GM19463 (cell line): ENCODE data around the gene LGALS8.

Source experiments
- ATAC-seq: cut with Tn5 transposase; IDR thresholded peaks from one replicate; pipeline ENCODE4 v1.9.1; 2021; ENCODE audit warnings: mild to moderate bottlenecking, moderate library complexity; ENCODE audit not compliant: unreplicated experiment

LGALS8 gene

DNA sequence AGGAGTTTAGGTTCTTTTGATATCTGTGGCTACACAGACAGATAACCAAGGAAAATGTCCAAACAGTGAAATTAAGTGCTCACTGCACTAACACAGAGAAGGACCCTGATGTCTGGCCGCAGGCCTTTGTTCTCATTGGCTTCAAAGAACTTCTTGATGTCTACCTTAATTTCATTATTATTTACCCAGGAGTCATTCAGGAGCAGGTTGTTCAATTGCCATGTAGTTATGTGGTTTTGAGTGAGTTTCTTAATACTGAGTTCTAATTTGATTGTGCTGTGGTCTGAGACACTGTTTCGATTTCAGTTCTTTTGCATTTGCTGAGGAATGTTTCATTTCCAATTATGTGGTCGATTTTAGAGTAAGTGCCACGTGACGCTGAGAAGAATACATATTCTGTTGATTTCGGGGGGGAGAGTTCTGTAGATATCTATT is 15.2 kb upstream of the LGALS8 start:
- peak; percentile 59 for ATAC-seq

DNA sequence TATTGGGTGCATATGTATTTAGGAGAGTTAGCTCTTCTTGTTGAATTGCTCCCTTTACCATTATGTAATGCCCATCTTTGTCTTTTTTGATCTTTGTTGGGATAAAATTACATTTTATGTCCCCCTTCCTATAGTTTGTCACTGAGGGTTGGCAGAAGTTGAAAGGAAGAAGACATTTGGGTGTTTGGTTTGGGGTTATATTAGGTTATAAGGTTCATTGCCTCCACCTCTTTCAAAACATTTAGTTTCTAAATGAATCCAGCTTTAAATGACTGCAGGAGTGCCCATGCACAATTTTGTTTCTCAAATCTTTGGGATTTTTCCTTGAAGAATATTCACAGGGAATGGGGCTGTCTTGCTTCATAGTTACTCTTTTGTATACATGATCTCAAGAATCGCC is 14.6 kb upstream of the LGALS8 start:
- ATAC-seq = no peak

DNA sequence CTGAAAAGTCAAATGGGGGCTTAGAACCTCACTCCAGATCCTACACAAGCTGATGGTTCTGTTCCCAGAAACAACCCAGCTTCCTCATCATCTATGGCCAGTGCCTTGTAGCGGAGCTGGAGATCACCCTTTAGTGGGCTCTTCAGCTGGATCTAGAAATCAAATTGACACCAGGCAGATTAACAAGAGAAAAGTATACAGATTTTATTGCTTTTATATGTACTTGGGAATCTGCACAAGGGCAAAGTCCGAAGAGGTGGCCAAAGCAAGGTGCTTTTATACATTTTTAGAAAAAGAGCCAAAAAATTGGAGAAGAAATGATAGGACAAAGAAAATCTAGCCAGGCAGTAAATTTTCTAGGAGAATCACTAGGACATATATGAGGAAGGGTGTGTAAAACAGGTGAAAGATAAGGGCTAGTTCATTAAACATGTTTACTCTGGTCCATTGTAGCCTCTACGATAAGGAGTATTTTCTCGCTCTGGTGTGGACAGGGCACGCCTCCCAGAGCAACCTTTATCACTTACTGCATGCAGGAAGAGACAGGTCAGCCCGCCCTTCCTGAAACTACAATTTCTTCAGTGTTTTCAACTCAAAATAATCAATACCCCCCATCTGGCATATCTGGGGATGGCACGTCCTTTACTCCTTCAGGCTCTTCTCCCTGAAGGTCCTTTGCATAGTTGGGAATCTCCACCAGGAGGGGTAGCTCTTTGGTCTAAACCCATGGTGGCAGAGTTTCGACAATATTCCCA is 14.0 kb upstream of the LGALS8 start:
- no peak for ATAC-seq

DNA sequence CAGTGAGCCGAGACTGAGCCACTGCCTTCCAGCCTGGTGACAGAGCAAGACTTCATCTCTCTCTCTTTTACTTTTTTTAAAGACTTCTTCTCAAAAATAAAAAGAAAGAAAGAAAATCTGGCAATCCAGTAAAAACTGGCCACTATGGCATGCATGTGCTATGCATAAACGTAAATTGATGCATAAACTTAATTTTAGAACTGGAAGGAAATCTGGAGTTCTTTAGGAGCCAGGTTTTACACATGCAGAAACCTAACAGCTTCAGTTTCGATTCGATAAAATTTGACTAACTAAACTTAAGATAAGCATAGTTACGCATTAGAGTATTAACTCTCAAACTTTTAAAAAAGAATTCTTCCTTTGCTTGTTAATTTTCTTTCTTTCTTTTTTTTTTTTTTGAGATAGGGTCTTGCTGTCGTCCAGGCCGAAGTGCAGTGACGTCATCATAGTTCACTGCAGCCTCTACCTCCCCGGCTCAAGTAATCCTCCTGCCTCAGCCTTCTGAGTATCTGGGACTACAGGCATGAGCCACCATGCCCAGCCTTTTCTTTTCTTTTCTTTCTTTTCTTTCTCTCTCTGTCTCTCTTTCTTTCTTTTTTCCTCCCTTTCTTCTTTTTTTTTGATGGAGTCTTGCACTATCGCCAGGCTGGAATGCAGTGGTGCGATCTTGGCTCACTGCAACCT is 11.9 kb upstream of the LGALS8 start:
- ATAC-seq = no peak

DNA sequence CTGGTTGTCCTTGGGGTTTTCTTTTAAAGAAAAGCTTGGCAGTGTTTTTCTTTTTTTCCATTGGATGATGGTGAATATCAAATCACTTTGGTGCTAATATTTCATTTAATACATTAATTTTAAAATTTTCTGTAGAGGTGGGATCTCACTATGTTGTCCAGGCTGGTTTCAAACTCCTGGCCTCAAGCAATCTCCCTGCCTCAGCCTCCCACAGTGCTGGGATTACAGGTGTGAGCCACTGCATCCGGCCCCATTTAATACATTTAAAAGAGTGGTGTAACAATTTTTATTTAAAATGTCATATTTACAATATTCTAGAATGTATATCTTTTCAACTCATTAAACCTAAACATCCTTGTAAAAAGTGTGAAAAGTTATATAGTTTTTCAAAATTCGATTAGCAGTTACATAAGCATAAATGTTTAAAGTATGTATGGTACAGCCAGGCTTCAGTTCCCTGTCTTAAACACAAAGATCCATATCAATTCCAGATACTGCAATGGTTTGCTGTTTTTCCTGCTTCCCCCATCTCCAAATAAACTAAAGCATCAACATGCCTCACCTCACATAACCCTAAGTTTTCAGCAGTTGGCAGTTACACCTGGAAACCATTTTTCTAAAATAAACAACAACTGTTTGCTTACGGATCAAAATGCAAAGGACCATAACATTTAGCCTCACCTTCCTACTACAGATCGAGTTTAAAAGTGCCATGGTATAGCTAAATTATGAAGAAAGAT is 8.9 kb upstream of the LGALS8 start:
- ATAC-seq = no peak

DNA sequence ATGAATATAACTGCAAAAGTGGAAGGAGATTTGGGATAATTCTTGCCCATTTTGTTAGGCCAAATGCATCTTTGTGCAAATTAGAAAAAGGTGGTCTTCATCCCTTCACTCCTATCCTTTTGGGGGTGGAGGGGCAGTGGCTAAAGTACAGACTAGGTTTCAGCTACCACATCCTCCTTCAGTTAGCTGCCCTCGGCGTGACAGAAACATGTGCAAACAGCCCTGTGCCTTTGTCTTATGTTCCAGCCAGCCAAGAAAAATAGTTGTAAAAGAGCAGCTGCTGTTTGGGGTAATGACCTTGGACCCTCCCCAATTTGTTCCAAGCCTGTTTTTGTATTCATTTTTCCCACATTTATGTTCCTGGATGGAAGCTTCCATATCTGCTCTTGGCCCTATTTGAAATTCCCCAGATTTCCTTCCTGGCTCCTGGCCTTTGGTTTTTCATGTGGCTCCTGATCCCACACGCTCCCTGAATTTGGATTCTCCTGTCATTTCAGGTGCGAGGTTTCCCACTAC is 8.3 kb upstream of the LGALS8 start:
- ATAC-seq = no peak

DNA sequence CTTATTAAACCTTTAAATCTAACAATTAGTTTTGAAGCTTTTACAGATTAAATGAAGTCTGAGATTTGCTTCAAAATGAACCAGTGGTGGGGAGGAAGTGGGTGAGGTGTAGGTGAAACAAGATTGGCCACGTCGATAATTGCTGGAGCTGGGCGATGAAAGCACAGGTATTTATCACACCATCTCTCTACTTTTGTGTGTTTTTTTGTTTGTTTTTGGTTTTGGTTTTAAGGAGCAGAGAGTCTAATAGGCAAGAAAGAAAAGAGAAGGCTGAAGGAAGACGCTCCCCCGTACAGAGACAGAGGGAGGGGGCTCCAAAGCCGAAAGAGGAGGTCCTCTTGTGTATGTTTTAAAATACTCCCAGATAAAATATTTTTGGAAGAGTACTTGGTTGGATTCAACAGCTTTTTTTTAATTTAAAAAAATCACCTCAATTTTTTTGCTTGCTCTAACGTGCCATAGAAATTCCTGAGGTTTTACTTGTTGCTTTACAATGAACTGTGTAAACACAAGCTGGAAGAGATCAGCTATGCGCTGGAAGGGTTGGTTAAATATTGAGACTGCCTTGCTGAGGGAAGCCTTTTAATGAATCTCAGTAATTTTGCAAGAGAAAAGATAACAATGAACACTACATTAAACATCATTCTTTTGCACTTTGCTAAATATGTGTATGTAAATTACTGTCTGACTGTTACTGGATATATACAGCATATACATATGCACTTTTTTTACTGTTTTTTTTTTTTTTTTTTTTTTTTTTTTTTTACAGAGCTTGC is 6.7 kb upstream of the LGALS8 start:
- ATAC-seq = no peak

DNA sequence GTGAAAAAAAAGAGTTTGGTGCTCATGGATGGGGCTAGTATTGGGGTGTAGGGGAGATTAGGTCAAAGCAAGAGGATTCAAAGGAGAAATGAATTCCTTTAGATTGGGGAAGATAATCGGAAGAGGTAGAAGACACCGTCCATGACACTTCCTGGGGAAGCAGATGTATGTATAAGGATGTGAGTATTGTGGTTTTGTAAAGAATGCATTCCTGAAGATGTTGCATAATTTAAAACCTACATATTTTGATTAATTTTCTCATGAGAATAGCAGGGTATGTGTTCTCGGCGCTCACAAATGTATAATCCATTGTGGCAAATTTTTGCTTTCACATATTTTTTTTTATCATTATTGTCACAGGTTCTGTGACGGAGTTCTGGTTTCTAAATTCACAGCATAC is 5.5 kb upstream of the LGALS8 start:
- no peak for ATAC-seq

DNA sequence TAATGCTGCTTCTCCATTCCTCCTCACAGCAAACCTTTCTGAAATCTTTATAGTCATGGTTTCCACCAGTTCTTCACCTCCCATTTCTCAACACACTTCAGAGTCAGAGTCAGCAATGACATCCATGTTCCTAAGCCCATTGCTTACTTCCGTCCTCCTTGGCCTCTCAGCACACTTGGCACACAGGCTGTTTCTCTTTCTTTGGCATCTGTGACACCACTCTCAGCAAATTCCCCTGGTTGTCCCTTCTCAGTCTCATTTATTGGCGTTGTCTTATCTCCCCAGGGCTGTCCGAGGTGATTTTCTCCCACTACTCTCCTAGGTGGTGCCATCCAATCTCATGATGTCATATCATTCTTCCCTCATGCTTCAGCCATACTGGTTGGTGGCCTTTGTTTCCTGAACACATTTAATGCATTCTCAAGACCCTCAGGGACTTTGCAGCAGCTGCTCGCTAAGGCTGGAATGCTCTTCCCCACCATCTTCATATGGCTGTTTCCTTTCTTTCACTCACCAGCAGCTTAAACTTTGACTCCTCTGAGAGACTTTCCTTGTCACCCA is 3.3 kb upstream of the LGALS8 start:
- no peak for ATAC-seq

DNA sequence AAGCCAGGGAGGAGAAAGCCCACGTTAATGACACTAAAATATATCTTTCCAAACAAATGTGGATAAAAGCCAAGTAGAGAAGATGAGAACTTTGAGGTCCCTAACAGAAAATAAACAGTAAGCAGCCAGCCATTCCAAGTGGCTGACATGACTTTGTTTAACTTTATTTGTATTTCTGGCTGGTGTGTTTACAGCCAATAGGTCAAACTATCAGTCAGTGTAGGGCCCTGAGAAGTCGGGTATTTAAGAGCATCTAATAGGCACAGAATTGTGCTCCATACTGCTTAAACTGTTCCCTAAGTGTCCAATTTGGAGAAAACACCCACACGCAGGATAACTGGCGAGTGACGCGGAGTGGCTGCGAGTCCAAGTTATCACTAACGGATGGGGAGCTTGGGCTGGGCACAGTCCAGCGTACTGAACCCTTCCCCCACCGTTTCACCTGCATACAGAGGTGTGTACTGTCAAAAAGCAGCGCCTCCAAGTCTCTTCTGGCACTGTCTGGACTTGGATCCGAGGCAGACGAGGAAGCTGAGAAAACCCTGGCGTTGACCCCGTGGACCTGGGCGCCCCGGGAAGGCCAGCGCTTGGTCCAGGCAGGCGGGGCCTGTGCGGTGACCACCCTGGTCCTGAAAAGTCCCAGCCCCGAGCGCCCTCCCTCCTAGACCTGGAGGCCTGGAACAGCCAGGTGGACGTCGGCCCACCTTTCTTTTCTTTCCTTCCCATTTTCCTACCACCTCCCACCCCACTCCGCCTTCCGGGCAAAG is 662 bp upstream of the LGALS8 start:
- ATAC-seq = no peak

DNA sequence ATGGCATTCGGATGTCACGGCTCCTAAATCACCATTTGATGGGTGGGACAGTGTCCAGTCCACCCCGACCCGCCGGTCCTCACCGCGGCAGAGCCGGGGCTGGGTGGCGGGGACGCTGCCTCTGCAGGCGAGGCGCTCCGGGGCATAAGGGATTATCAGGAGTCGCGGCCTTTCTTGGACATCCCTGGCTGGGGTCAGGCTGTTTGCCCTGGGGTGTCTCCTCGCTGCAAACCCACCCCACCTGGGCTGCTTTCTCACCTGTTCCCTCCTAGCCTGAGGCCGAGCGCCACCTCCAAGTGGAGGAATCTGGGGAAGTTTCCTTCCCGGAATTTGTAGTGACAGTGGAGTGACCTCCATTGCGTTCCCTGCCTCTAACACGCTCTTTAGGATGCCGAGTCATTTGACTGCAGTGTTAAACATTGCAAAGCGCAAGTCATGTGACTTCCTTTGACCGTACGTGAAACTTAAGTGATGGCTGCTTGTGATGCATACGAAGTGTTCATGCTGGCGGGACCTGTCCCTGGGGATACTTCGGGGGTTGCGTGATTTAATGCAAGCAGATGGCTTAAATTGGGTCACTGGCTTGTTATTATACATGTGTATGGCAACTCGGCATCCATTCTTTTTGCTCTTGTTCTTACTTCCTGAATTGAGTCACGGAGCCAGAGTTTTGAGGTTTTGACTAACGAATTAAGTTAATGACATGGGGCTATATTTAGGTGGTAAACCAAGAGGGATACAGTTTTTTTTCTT is 536 bp downstream of the LGALS8 start:
- ATAC-seq = peak; percentile 84

DNA sequence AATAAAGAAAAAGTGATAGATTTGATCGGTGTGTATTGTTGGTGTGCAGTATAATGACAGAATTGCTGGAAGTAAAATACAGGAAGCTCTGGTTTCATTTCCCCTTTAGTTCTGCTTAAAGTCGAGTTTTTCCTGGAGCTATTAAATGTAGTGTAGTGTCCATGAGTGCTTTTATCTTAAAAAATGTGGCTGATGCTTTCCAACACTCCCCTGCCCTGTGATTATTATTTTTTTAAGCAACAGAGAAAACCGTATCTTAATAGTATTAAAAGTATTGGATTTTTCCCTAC is 1.1 kb downstream of the LGALS8 start:
- ATAC-seq = no peak

DNA sequence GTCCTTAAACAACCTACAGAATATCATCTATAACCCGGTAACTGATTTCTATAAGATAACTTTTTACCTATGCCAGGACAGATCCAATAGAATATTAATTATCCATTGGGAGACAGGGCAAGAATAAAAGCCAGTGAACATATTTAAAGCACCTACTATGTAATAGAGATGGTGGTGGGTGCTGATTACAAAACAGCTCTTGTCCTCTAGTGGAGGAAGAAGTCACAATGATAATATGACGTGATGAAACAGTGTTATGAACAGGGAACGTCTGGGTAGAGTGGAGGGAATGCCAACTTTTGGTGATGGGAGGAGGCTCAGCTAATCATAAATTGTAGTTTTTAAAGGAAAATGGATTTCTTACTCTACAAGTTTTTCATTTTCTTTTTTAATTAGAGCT is 2.3 kb downstream of the LGALS8 start:
- no peak for ATAC-seq

DNA sequence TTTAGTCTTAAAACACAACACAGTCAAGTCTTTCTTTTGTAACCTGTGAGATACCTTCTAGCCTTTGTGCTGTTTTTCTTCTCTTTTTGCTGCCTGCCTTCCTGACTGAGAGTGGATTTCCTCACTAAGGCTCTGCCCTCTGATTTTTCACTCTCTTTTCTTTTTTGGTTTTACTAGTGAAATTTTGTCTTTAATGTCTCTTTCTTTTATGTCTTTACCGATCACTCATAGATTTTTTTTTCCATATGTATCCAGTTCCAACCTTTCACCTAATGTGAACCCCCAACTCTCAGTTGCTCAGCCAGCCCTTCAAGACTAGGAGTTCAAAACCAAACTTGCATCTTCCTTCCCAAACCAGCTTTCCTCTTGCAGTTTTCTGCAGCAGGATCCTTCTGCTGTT is 6.5 kb downstream of the LGALS8 start:
- ATAC-seq = no peak

DNA sequence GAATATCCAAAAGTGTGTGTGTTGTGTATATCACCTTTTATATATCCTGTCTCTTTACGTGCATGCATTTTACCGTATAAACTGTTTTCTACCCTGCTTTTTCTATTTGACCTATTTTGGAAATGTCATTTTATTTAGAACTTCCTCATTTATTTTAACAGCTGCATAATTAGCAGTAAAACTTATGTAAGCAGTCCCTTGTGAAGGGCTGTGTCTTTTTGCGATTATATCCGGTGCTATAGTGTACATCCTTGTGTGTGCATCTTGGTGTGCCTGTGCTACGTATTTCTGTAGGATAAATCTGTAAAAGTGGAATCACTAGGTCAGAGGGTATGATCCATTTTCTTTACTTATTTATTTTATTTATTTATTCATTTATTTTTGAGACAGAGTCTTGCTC is 7.2 kb downstream of the LGALS8 start:
- ATAC-seq = no peak

DNA sequence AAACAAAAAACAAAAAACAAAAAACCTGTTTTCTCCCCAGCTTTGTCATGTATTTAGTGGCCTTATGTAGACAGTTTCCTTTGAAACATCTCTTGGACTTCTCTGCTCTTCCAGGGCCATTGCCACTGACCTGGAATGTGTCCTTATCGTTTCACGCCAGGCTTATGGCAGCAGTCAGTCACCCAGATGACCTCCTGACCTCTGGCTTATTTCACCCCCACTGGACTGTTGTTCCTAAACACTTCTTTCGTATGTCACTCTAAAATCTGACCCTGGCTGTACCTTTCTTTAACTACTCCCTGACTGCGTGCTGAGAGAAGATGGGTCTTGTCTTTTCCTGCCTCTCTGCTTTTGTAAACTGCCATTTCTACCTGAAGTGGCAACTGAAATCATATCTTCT is 9.1 kb downstream of the LGALS8 start:
- no peak for ATAC-seq

DNA sequence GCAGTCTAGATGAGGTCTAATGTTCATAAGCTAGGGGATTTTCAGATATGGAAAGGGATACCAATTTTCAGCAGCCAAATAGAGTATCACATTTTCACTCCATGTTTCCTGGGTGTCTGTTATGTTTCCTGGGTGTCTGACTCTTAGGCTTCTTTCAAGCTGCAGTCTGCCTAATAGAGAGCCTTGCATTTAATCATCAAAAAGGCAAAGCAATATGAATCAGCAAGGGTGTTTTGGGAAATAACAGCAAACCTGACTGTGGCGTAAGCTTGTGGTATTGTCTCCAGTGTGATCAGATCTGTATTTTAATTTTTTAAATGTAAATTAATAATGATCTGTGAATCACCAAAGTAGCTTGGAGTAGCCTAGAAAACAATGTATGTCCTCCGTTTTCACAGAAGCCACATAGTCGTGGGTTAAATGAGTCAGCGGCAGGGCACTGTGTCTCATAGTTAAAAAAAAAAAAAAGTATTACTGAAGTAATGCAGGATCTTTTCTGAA is 10.4 kb downstream of the LGALS8 start:
- ATAC-seq = no peak

DNA sequence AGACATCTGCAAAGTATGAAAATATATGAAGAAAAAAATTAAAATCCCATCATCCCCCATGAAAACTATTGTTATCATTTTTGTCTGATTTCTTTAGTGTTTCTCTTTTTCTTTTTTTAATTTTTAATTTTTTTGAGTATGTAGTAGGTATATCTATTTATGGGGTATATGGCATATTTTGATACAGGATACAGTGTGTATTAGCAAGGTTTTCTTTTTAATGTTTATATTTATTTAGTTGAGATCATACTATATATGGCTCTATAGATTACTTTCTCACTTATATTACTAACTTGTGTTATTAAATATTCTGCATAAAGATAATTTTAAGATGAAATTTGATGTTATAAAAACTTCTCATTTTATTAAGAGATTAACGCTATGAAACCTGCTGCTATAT is 11.4 kb downstream of the LGALS8 start:
- ATAC-seq = no peak

DNA sequence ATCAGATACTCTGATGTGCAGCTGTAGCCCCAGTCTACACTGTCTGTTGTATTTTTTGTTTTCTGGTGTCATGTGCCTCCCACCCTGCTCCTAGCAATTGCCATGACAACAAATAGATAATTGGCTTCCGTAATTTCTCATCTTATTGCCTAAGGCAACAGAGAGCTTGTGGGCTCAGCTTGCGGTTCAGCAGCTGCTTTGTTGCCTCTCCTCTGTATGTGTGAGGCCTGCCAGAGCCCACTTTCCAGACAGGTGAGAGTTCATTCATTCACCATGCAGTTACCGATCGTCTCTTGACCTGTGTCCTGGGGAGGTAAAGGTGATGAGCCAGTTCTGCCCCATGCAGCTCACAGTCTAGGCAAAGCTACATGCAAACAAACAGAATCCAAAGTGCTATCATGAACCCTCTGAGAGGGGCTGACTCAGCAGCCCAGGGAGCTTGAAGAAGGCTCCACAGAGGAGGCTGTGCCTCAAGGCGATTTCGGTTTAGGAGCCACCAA is 11.9 kb downstream of the LGALS8 start:
- ATAC-seq = no peak
